Natural killer cell (primary cell): ENCODE measurements around the gene YARS2. TPM values are rescaled to one million over a fixed set of nuclear protein-coding genes. Genes with fewer than 3 reads are reported as not detected.

Source experiments
- ATAC-seq, 3 donors: fragments of 150-1000 bp in 2 of 3; fragments of 200-7000 bp in 1 of 3; cut with Tn5 transposase; 1 replicate in 1 of 3; 2 replicates in 2 of 3; pipeline ENCODE4 v1.10.0; 2021; ENCODE audit warnings: mild to moderate bottlenecking in 2 of 3, moderate library complexity in 2 of 3
- DNase-seq, 2 donors: peaks; one replicate each; pipeline versions ENCODE4 v3.0.0 to v3.0.0-alpha.2; 2013 to 2021; ENCODE audit warnings: mixed read lengths in 1 of 2
- H3K27ac ChIP-seq: one replicate; pipeline ENCODE4 v1.5.1; 2013; ENCODE audit warnings: mild to moderate bottlenecking, low read length
- H3K27me3 ChIP-seq: one replicate; pipeline ENCODE4 v1.6.1; 2013; ENCODE audit warnings: low read length; ENCODE audit not compliant: control insufficient read depth, insufficient read depth
- H3K36me3 ChIP-seq: one replicate; pipeline ENCODE4 v1.6.1; 2013; ENCODE audit warnings: low read length; ENCODE audit not compliant: control insufficient read depth, insufficient read depth
- H3K4me1 ChIP-seq: one replicate; pipeline ENCODE4 v1.6.1; 2013; ENCODE audit warnings: low read length; ENCODE audit not compliant: control insufficient read depth, insufficient read depth
- H3K4me3 ChIP-seq: one replicate; pipeline ENCODE4 v1.5.1; 2013; ENCODE audit warnings: low read length
- H3K9me3 ChIP-seq: one replicate; pipeline ENCODE4 v1.6.1; 2013; ENCODE audit warnings: low read length; ENCODE audit not compliant: control insufficient read depth, insufficient read depth
- H3K27ac Mint-ChIP-seq, 2 donors: one replicate each; pipeline ENCODE4 v1.8.0; 2022; ENCODE audit warnings: mild to moderate bottlenecking in 2 of 2, mixed read lengths in 2 of 2, moderate library complexity in 1 of 2
- H3K27me3 Mint-ChIP-seq, 2 donors: one replicate each; pipeline ENCODE4 v1.8.0; 2022; ENCODE audit warnings: low read depth in 2 of 2, mixed read lengths in 2 of 2
- H3K36me3 Mint-ChIP-seq: one replicate; pipeline ENCODE4 v1.8.0; 2022; ENCODE audit warnings: mixed read lengths
- H3K4me1 Mint-ChIP-seq, 2 donors: one replicate each; pipeline ENCODE4 v1.8.0; 2022; ENCODE audit warnings: mixed read lengths in 2 of 2
- H3K4me3 Mint-ChIP-seq: one replicate; pipeline ENCODE4 v1.8.0; 2022; ENCODE audit warnings: mild to moderate bottlenecking, moderate library complexity, mixed read lengths
- H3K9me3 Mint-ChIP-seq, 2 donors: one replicate each; pipeline ENCODE4 v1.8.0; 2022; ENCODE audit warnings: mixed read lengths in 2 of 2
- CTCF ChIP-seq: fragments of 200-600 bp; IDR thresholded peaks from one replicate; pipeline ENCODE4 v1.8.0; 2022; ENCODE audit warnings: antibody characterized with exemption
- WGBS: methylation state at CpG from one replicate; pipeline ENCODE4 v1.1.7; 2013; ENCODE audit warnings: missing lambda C conversion rate; ENCODE audit not compliant: insufficient coverage; 5-methylcytosine and 5-hydroxymethylcytosine counted together
- intact Hi-C: fragments of 100-400 bp; cut with micrococcal nuclease; formaldehyde crosslinking; loops from one replicate; pipeline ENCODE4 v1.14.2; 2022
- total RNA-seq, 4 donors: library from RNA; stranded (reverse); fragments of 120-200 nt in 1 of 4; gene quantifications; one replicate each; pipeline versions ENCODE4 v1.2.3 to v1.2.4, GENCODE V29; 2013 to 2022

YARS2 gene
- total RNA-seq, 3 donors from 2014 or later (not counting 1 experiment from before 2014, with no cell fraction given) = 9.2 to 15.9 (median 9.3) TPM

- H3K4me3 ChIP-seq = no peak overlapping the region
- H3K36me3 ChIP-seq = peaks cover 25% of the 10 kb centered on the region
- no peaks in the 10 kb centered on the region for H3K4me1 Mint-ChIP-seq
- no peak for DNase-seq
- no peaks in the 10 kb centered on the region for H3K4me1 ChIP-seq
- H3K9me3 Mint-ChIP-seq = no peaks in the 10 kb centered on the region
- no peak for ATAC-seq
- H3K27me3 ChIP-seq = no peaks in the 10 kb centered on the region
- 95% methylated on average over 4 of the region's 4 CpGs for WGBS
- no peak overlapping the region for H3K4me3 Mint-ChIP-seq
- H3K27ac ChIP-seq = no peak overlapping the region
- H3K27ac Mint-ChIP-seq = no peak overlapping the region
- no peaks in the 10 kb centered on the region for H3K9me3 ChIP-seq
- no peak for TF ChIP-seq CTCF
- H3K27me3 Mint-ChIP-seq = no peaks in the 10 kb centered on the region
- H3K36me3 Mint-ChIP-seq = no peaks in the 10 kb centered on the region
- intact Hi-C loops = no loop called here
Observed at GRCh38 chr12:32714772-32715171, 40.9 kb downstream of the YARS2 start.

- no peak overlapping the region for H3K4me3 ChIP-seq
- Mint-ChIP-seq H3K9me3 (no peaks in the 10 kb centered on the region), H3K27me3 (no peaks in the 10 kb centered on the region), H3K4me1 (peaks cover 4 to 6% of the 10 kb centered on the region in 2 donors), H3K36me3 (no peaks in the 10 kb centered on the region), H3K4me3 (no peak overlapping the region), H3K27ac (no peak overlapping the region)
- intact Hi-C loops = no loop called here
- H3K27me3 ChIP-seq = no peaks in the 10 kb centered on the region
- H3K27ac ChIP-seq = no peak overlapping the region
- TF ChIP-seq CTCF = no peak
- no peaks in the 10 kb centered on the region for H3K9me3 ChIP-seq
- peaks cover 28% of the 10 kb centered on the region for H3K36me3 ChIP-seq
- H3K4me1 ChIP-seq = no peaks in the 10 kb centered on the region
- ATAC-seq (no peak), DNase-seq (no peak)
- WGBS = 100% methylated on average over 1 of the region's 2 CpGs
Observed at GRCh38 chr12:32708926-32709325, 46.8 kb downstream of the YARS2 start.

GRCh38 chr12:32706335-32707024 is 49.2 kb downstream of the YARS2 start:
- peaks cover 15% of the 10 kb centered on the region for H3K36me3 ChIP-seq
- no CpG with 5 or more reads among the region's 2 CpGs for WGBS
- H3K4me3 ChIP-seq = no peak overlapping the region
- no peaks in the 10 kb centered on the region for H3K9me3 ChIP-seq
- Mint-ChIP-seq H3K4me1 (peaks cover 4 to 6% of the 10 kb centered on the region in 2 donors), H3K27me3 (no peaks in the 10 kb centered on the region), H3K9me3 (no peaks in the 10 kb centered on the region), H3K36me3 (no peaks in the 10 kb centered on the region), H3K27ac (no peak overlapping the region), H3K4me3 (no peak overlapping the region)
- H3K4me1 ChIP-seq = no peaks in the 10 kb centered on the region
- DNase-seq (no peak), ATAC-seq (no peak)
- no peak for TF ChIP-seq CTCF
- intact Hi-C loops = no loop called here
- no peak overlapping the region for H3K27ac ChIP-seq
- no peaks in the 10 kb centered on the region for H3K27me3 ChIP-seq

- H3K27ac ChIP-seq = no peak overlapping the region
- no peaks in the 10 kb centered on the region for H3K9me3 ChIP-seq
- no peaks in the 10 kb centered on the region for H3K27me3 ChIP-seq
- Mint-ChIP-seq H3K36me3 (no peaks in the 10 kb centered on the region), H3K27me3 (no peaks in the 10 kb centered on the region), H3K27ac (no peak overlapping the region), H3K4me1 (peaks cover 4 to 6% of the 10 kb centered on the region in 2 donors), H3K9me3 (no peaks in the 10 kb centered on the region), H3K4me3 (no peak overlapping the region)
- no peak overlapping the region for H3K4me3 ChIP-seq
- ATAC-seq (no peak), DNase-seq (no peak)
- no peaks in the 10 kb centered on the region for H3K4me1 ChIP-seq
- intact Hi-C loops = no loop called here
- TF ChIP-seq CTCF = no peak
- H3K36me3 ChIP-seq = peaks cover 11% of the 10 kb centered on the region
Observed at GRCh38 chr12:32705783-32706182, 49.9 kb downstream of the YARS2 start.
